Activated naive CD8-positive, alpha-beta T cell (primary cell): ENCODE data around the gene NUAK1.
"Not testable (repeated sequence)": the region's sequence is repeated elsewhere in the genome, so short reads cannot be mapped to it uniquely, and the experiment has no call there.

ENCODE experiments used
- H3K27ac Mint-ChIP-seq: one replicate; pipeline ENCODE4 v1.8.0; 2021; ENCODE audit warnings: mixed read lengths
- H3K27me3 Mint-ChIP-seq: one replicate; pipeline ENCODE4 v1.8.0; 2021; ENCODE audit warnings: mixed read lengths
- H3K36me3 Mint-ChIP-seq: one replicate; pipeline ENCODE4 v1.8.0; 2021; ENCODE audit warnings: mixed read lengths
- H3K4me1 Mint-ChIP-seq: one replicate; pipeline ENCODE4 v1.8.0; 2021; ENCODE audit warnings: low read depth, mixed read lengths
- H3K4me3 Mint-ChIP-seq: one replicate; pipeline ENCODE4 v1.8.0; 2021; ENCODE audit warnings: mild to moderate bottlenecking, mixed read lengths
- H3K9me3 Mint-ChIP-seq: one replicate; pipeline ENCODE4 v1.8.0; 2021; ENCODE audit warnings: low read depth, mixed read lengths

The NUAK1 gene

GRCh38 chr12:106023039-106023438 is 115.7 kb downstream of the NUAK1 start:
- Mint-ChIP-seq H3K36me3 (no peaks in the 10 kb centered on the region), H3K27me3 (peaks cover 10% of the 10 kb centered on the region), H3K4me3 (no peak overlapping the region), H3K27ac (no peak overlapping the region), H3K4me1 (no peaks in the 10 kb centered on the region), H3K9me3 (peaks cover 14% of the 10 kb centered on the region)

DNA sequence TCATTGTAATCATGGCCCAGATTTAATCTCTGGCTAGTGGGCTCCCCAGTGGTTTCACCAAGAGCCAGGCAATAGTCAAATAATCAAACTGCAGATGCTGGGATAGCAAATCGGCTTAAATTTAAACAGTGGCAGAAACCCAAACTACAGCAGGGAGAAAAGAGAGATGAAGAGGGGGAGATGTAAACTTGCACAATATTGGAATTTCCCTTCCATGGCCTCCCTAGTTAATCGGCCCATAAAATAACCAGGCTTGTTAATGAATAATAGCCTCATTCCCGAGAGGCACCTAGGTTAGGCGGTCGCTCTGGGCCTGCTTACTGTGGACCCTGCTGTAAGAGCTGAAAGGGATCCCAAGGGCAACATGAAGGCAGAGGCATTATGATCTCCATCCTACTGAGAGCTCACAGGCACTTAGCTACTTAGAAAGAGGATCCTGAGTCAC is 116.2 kb downstream of the NUAK1 start:
- Mint-ChIP-seq H3K4me3 (no peak overlapping the region), H3K27ac (no peak overlapping the region), H3K27me3 (peaks cover 10% of the 10 kb centered on the region), H3K4me1 (no peaks in the 10 kb centered on the region), H3K36me3 (no peaks in the 10 kb centered on the region), H3K9me3 (peaks cover 14% of the 10 kb centered on the region)

DNA sequence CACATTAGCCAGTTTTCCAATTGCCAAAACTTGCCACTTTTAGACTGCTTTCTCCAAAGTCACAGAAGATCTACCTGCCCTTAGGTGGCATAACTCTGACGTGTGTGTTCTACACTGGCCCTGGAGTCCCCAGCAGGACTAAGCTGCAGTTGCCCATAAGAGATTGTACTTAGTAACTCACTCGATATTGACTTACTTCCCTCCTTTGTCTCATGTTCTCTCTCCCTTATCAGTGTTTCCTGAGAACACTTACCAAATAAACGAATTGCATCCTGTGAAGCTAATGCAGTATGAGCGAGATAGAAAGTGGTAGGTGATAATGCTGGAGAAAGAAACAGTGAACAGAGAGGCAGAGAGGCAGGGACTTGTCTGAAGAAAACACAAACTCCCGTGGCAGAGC is 117.2 kb downstream of the NUAK1 start:
- H3K27ac Mint-ChIP-seq = no peak overlapping the region
- peaks cover 14% of the 10 kb centered on the region for H3K9me3 Mint-ChIP-seq
- peaks cover 5% of the 10 kb centered on the region for H3K27me3 Mint-ChIP-seq
- no peaks in the 10 kb centered on the region for H3K4me1 Mint-ChIP-seq
- H3K36me3 Mint-ChIP-seq = no peaks in the 10 kb centered on the region
- no peak overlapping the region for H3K4me3 Mint-ChIP-seq

DNA sequence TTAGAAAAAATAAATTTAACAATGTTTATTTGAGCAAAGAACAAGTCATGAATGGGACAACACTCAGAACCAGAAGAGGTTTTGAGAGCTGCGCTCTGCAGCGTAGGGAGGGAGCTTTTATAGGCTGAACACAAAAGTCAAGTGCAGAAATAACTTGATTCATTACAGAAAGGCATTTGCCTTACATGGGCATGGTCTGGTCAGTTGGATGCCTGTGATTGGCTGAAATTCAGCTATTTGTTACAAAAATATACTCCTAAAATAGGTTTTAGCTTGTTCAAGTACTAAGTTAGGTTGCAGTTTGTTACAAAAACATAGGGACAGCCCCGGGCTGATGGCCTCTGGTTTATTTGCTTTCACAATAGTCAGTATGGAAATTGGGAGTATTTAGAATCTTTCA is 118.0 kb downstream of the NUAK1 start:
- Mint-ChIP-seq H3K4me1 (no peaks in the 10 kb centered on the region), H3K9me3 (peaks cover 14% of the 10 kb centered on the region), H3K27ac (no peak overlapping the region), H3K4me3 (no peak overlapping the region), H3K27me3 (peaks cover 5% of the 10 kb centered on the region), H3K36me3 (no peaks in the 10 kb centered on the region)

DNA sequence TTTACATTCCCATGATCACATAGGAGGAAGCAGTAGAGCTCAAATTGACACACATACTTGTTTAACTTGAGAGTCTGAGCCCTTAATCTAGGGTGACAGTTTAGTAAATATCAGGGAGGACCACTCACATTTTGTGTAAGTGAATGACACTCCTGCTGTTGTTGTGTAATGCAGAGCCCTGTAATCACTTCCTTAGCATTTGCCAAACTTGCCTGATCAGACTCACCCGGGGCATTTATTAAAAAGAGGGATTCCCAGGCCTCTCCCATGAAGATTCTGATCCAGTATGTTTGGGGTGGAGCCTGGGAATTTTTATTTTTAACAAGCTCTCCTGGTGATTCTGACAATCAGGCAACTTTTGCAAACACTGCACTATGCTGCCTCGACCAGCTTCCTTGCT is 119.6 kb downstream of the NUAK1 start:
- no peak overlapping the region for H3K27ac Mint-ChIP-seq
- H3K9me3 Mint-ChIP-seq = peaks cover 14% of the 10 kb centered on the region
- H3K36me3 Mint-ChIP-seq = no peaks in the 10 kb centered on the region
- H3K27me3 Mint-ChIP-seq = peaks cover 6% of the 10 kb centered on the region
- H3K4me3 Mint-ChIP-seq = no peak overlapping the region
- no peaks in the 10 kb centered on the region for H3K4me1 Mint-ChIP-seq

DNA sequence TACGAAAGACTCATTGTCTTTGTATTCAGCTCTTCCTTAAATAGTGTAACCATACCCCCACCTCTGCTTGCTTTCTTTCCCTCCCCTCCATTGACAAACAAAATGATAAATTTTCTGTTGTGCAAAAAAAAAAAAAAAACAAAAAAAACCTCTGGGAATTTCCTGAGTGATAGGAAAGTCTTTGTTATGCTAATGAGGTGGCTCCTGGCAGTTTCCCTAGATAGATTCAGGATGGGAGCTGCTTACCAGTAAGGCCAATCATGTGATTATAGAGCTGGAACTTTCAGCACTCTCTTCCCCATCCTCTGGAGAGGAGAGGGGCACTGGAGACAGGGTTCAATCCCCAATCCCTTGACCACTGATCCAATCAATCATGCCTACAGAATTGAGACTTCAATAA is 120.5 kb downstream of the NUAK1 start:
- Mint-ChIP-seq H3K4me1 (no peaks in the 10 kb centered on the region), H3K4me3 (no peak overlapping the region), H3K36me3 (no peaks in the 10 kb centered on the region), H3K27ac (no peak overlapping the region), H3K27me3 (peaks cover 14% of the 10 kb centered on the region), H3K9me3 (peaks cover 14% of the 10 kb centered on the region)

- H3K27ac Mint-ChIP-seq, H3K4me3 Mint-ChIP-seq, H3K36me3 Mint-ChIP-seq, H3K4me1 Mint-ChIP-seq: not testable (repeated sequence)
- Mint-ChIP-seq H3K27me3 (peaks cover 17% of the 10 kb centered on the region), H3K9me3 (peaks cover 14% of the 10 kb centered on the region)
These were observed 122.0 kb downstream of the NUAK1 start for GRCh38 chr12:106016601-106017278.

DNA sequence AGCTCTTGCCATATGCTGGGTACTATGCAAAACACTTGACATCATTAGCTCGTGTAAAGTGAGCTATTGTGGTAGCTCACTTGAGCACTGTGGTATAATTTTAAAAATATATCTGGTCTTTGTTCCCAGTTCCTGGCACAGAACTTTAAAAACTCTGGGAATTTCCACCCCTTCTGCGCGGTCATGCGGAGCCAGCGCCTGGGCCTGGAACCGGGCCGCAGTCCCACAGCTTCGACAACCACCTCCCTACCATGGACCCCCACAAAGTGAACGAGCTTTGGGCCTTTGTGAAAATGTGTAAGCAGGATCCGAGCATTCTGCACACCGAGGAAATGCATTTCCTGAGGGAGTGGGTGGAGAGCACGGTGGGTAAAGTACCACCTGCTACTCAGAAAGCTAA is 123.1 kb downstream of the NUAK1 start:
- Mint-ChIP-seq H3K9me3 (peaks cover 14% of the 10 kb centered on the region), H3K4me3 (no peak overlapping the region), H3K4me1 (no peaks in the 10 kb centered on the region), H3K27me3 (peaks cover 17% of the 10 kb centered on the region), H3K36me3 (no peaks in the 10 kb centered on the region), H3K27ac (no peak overlapping the region)

DNA sequence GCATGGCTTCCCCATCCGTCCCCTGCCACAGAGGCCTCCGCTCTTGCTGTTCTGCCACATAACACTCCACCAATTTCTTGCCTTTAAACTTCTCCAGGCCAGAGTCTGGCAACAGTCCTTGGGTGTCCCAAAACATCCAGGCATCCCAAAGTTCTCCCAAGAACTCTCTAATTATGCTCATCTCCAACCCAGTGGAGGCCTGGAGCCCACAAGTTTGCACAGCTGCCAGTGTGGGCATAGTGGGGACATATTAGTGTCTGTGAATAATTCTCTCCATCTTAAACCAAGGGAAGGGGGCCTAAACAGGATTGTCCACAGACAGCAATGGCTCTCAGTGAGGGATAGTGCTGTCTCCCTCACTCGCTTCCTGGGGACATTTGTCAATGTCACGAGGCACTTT is 124.8 kb downstream of the NUAK1 start:
- peaks cover 5% of the 10 kb centered on the region for H3K9me3 Mint-ChIP-seq
- H3K4me3 Mint-ChIP-seq = no peak overlapping the region
- H3K4me1 Mint-ChIP-seq = no peaks in the 10 kb centered on the region
- H3K27ac Mint-ChIP-seq = no peak overlapping the region
- peaks cover 13% of the 10 kb centered on the region for H3K27me3 Mint-ChIP-seq
- no peaks in the 10 kb centered on the region for H3K36me3 Mint-ChIP-seq
